Skeletal muscle cell (primary cell): ENCODE measurements around the gene CALR.
"Not testable (repeated sequence)": the region's sequence is repeated elsewhere in the genome, so short reads cannot be mapped to it uniquely, and the experiment has no call there.

ENCODE experiments used
- DNase-seq: peaks from one replicate; pipeline ENCODE4 v3.0.0-alpha.2; 2010; ENCODE audit warnings: low read depth
- H3K4me3 ChIP-seq: 2 replicates; pipeline ENCODE4 v1.5.1; 2011; ENCODE audit warnings: low read depth, mild to moderate bottlenecking, control low read depth, low read length, moderate library complexity

The CALR gene

DNA sequence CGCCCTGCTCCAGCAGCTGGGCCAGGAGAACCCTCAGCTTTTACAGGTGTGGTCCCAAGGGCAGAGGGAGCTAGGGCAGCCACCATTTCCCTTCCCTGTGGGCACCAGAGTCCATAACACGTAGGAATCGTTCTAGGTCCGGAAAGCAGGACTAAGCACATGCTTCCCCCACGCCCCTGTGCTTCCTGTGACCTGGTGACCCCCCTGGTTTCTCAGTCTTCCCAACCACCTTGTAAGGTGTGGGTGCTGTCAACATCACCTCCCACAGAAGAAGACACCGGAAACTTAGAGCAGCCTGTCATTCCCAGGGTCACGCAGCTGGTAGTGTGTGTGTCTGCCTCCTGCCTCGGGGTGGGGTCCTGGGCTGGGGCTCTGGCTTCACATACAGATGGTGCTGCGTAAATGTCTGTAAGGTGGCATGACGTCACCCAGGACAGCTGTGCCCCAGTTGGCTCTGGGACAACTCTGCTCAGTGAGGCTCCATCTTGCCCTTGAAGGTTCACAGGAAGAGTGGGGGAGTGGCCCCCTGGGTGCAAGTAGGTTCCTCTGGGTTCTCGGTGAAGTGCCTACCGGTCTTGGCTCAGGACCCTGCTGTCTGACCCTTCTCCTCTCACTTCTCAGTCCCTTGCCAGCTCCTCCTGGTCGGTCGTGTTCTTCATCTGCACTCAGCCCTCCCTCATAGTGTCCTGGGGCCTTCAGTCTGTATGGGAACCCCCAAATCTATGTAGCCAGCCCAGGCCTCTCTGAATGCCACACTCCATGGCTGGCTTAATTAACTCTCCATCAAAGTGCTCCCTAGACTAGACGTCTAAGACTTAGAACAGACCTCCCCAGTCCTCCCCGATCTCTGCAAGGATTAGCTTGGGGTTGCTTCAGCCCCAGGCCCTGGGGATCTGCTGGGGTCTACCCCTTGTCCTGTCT, 11.2 kb downstream of the CALR start:
- no peak for DNase-seq
- no peak overlapping the region for H3K4me3 ChIP-seq

- DNase-seq, H3K4me3 ChIP-seq: not testable (repeated sequence)
Observed at GRCh38 chr19:12952050-12952449, 13.6 kb downstream of the CALR start.

DNA sequence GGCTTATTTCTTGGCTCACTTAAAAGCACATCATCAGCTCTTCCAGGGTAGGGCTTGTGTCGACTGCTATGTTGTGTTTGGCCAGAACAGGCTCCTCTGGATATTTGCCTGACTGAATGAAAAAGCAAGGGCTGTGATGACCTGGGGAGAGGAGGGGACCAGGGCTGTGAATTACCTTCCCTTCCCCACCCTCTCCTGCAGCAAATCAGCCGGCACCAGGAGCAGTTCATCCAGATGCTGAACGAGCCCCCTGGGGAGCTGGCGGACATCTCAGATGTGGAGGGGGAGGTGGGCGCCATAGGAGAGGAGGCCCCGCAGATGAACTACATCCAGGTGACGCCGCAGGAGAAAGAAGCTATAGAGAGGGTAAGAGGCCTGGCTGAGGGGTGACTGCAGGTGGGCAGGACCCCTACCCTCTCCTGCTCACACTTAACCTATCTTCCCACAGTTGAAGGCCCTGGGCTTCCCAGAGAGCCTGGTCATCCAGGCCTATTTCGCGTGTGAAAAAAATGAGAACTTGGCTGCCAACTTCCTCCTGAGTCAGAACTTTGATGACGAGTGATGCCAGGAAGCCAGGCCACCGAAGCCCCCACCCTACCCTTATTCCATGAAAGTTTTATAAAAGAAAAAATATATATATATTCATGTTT, 14.2 kb downstream of the CALR start:
- DNase-seq = peak; percentile 73
- H3K4me3 ChIP-seq = no peak overlapping the region

GRCh38 chr19:12953138-12953798, 14.9 kb downstream of the CALR start:
- no peak overlapping the region for H3K4me3 ChIP-seq
- DNase-seq = no peak

- DNase-seq = no peak
- no peak overlapping the region for H3K4me3 ChIP-seq
Observed at GRCh38 chr19:12953799-12954611, 15.6 kb downstream of the CALR start.

- no peak for DNase-seq
- no peak overlapping the region for H3K4me3 ChIP-seq
Observed at GRCh38 chr19:12954612-12954962, 16.2 kb downstream of the CALR start.

GRCh38 chr19:12955575-12955974, 17.2 kb downstream of the CALR start:
- DNase-seq = not testable (repeated sequence)
- H3K4me3 ChIP-seq = peak overlapping the region; percentile 81

GRCh38 chr19:12955996-12956395, 17.6 kb downstream of the CALR start:
- DNase-seq = no peak
- peak overlapping the region; percentile 81 for H3K4me3 ChIP-seq

GRCh38 chr19:12956446-12957388, 18.3 kb downstream of the CALR start, which contains the start of gene GADD45GIP1:
TSS of gene GADD45GIP1 (minus strand) at chr19:12957223. CDS start at chr19:12957212, 11 bp downstream.
- no peak for DNase-seq
- H3K4me3 ChIP-seq = peak within 1 kb of the TSS; percentile 81

DNA sequence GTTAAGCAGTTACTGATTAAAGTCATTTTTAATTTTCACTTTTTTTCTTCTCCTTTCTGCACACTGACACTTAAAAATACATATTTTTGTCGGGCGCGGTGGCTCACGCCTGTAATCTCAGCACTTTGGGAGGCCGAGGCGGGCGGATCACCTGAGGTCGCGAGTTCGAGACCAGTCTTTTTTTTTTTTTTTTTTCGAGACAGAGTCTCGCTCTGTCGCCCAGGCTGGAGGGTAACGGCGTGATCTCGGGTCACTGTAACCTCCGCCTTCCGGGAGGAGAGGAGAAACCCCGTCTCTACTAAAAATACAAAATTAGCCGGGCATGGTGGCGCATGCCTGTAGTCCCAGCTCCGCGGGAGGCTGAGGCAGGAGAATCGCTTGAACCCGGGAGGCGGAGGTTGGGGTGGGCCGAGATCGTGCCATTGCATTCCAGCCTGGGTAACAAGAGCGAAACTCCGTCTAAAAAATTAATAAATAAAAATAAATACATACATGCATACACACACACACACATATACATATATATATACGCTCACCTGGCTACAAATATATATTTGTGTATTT, 19.1 kb downstream of the CALR start:
- peak overlapping the region; percentile 81 for H3K4me3 ChIP-seq
- DNase-seq = not testable (repeated sequence)

- H3K4me3 ChIP-seq = no peak overlapping the region
- DNase-seq = no peak
Observed at GRCh38 chr19:12959481-12959880, 21.1 kb downstream of the CALR start.

GRCh38 chr19:12965017-12965811, 26.8 kb downstream of the CALR start:
- no peak for DNase-seq

DNA sequence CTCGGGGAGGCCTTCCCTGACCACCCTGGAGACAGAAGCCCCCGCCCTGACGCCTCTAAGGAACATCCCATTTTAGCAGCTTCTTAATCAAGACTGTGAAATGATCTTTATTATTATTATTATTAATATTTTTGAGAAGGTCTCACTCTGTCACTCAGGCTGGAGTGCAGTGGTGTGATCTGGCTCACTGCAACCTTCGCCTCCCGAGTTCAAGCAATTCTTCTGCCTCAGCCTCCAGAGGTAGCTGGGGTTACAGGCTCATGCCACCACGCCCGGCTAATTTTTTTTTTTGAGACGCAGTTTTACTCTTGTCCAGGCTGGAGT, 27.4 kb downstream of the CALR start:
- no peak overlapping the region for H3K4me3 ChIP-seq
- no peak for DNase-seq

More at GRCh38 chr19:12965017-12965811, 26.8 kb downstream of the CALR start:
- peak overlapping the region; percentile 52 for H3K4me3 ChIP-seq

- no peak for DNase-seq
- H3K4me3 ChIP-seq = no peak overlapping the region
Observed at GRCh38 chr19:12967907-12968306, 29.5 kb downstream of the CALR start.

DNA sequence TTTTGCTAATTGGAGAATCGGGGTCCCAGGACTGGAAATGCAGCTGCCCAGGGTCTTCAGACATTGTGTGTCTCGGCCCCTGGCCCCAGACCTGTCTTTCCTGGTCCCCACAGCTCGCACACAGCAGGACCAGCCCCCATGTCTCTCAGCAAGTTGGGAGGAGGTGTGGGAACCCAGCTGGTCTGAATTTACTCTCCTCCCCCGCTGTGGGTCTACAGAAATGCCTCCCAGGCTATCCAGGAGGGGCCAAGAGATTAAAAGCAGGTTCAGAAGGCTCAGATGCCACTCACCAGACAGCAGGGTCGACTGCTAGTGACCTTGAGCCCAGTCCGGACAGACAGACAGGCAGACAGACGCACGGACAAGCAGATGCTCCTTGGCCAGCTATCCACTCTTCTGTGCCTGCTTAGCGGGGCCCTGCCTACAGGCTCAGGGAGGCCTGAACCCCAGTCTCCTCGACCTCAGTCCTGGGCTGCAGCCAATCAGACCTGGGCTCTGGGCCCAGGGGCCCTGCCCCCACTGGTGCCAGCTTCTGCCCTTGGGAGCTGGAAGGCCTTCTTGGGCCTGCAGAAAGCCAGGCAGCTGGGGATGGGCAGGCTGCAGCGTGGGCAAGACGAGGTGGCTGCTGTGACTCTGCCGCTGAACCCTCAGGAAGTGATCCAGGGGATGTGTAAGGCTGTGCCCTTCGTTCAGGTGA, 31.0 kb downstream of the CALR start, which contains the start of gene DAND5:
Gene DAND5 (plus strand): TSS at position 285 of the 697 bp plus-strand sequence. CDS start 85 bp downstream, at position 370.
- DNase-seq = no peak
- H3K4me3 ChIP-seq = no peak within 1 kb of the TSS

DNA sequence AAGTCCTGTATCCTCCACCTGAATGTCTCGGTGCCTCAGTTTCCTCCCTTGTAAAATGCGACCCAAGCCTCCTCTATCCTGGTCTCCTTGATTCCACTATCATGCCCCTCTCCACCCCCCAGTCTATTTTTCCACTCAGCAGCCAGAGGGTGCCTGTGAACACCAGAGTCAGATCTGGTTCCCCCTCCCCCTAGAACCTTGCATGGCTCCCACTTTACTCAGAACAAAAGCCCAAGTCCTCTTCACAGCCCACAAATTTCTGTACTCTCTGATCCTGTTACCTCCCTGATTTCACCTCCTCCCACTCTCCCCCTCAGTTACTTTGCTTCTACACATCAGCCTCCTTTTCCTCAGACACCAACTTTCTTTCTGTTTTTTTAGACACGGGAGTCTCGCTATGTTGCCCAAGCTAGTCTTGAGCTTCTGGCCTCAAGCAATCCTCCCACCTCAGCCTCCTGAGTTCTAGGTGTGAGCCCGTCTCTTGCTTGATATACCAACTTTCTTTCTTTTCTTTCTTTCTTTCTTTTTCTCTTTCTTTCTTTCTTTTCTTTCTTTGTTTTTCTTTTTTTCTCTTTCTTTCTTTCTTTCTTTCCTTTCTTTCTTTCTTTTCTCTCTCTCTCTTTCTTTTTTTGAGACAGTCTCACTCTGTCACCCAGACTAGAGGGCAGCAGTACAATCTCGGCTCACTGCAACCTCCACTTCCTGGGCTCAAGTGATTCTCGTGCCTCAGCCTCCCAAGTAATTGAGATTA, 31.8 kb downstream of the CALR start:
- DNase-seq = no peak
- no peak overlapping the region for H3K4me3 ChIP-seq
